Activated naive CD8-positive, alpha-beta T cell (primary cell): ENCODE measurements around the gene H2BK1.

Source experiments
- H3K27ac Mint-ChIP-seq: one replicate; pipeline ENCODE4 v1.8.0; 2021; ENCODE audit warnings: mixed read lengths
- H3K27me3 Mint-ChIP-seq: one replicate; pipeline ENCODE4 v1.8.0; 2021; ENCODE audit warnings: mixed read lengths
- H3K36me3 Mint-ChIP-seq: one replicate; pipeline ENCODE4 v1.8.0; 2021; ENCODE audit warnings: mixed read lengths
- H3K4me1 Mint-ChIP-seq: one replicate; pipeline ENCODE4 v1.8.0; 2021; ENCODE audit warnings: low read depth, mixed read lengths
- H3K4me3 Mint-ChIP-seq: one replicate; pipeline ENCODE4 v1.8.0; 2021; ENCODE audit warnings: mild to moderate bottlenecking, mixed read lengths
- H3K9me3 Mint-ChIP-seq: one replicate; pipeline ENCODE4 v1.8.0; 2021; ENCODE audit warnings: low read depth, mixed read lengths

Gene H2BK1

GRCh38 chr7:151240536-151240935, 30.2 kb upstream of the H2BK1 start:
- H3K27me3 Mint-ChIP-seq: no peaks in the 10 kb centered on the region
- no peak overlapping the region for H3K27ac Mint-ChIP-seq
- no peaks in the 10 kb centered on the region for H3K9me3 Mint-ChIP-seq
- no peak overlapping the region for H3K4me3 Mint-ChIP-seq
- peaks cover 22% of the 10 kb centered on the region for H3K4me1 Mint-ChIP-seq
- no peaks in the 10 kb centered on the region for H3K36me3 Mint-ChIP-seq

DNA sequence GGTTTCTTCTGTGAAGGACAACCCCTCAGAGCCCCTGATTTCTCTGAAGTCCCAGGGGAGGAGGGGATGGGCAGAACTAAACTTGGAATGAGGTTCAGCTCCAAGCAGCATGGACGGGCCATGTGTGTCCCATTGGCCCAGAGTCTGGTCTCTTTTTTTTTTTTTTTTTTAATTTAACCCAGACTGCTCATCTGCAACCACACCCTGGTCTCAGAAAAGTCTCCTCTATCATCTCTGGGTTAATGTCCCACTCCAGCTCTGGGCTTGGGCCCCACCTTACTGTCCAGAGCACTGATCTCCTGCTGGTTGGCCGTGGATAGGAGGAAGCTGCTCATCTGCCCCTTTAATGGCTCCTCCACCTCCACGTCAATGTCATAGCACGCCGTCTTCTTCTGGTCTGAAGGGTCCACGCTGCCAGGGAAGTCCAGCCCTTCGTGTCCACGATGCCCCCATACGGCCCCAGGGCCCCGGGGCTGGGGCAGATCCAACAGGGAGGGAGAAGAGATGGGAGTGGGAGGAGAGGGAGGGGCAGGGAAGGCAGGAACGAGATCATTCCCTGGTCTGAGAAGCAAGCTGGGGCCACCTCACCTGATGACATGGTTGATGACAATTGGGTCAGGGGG, 29.7 kb upstream of the H2BK1 start:
- Mint-ChIP-seq H3K9me3 (no peaks in the 10 kb centered on the region), H3K27ac (no peak overlapping the region), H3K4me1 (peaks cover 22% of the 10 kb centered on the region), H3K27me3 (no peaks in the 10 kb centered on the region), H3K4me3 (no peak overlapping the region), H3K36me3 (no peaks in the 10 kb centered on the region)

GRCh38 chr7:151238924-151239836, 28.9 kb upstream of the H2BK1 start:
- Mint-ChIP-seq H3K4me3 (no peak overlapping the region), H3K9me3 (no peaks in the 10 kb centered on the region), H3K27ac (no peak overlapping the region), H3K36me3 (no peaks in the 10 kb centered on the region), H3K27me3 (no peaks in the 10 kb centered on the region), H3K4me1 (peaks cover 19% of the 10 kb centered on the region)

GRCh38 chr7:151238190-151238810, 28.0 kb upstream of the H2BK1 start:
- peaks cover 3% of the 10 kb centered on the region for H3K36me3 Mint-ChIP-seq
- H3K27me3 Mint-ChIP-seq: no peaks in the 10 kb centered on the region
- no peaks in the 10 kb centered on the region for H3K9me3 Mint-ChIP-seq
- no peak overlapping the region for H3K27ac Mint-ChIP-seq
- no peak overlapping the region for H3K4me3 Mint-ChIP-seq
- H3K4me1 Mint-ChIP-seq: peaks cover 16% of the 10 kb centered on the region

DNA sequence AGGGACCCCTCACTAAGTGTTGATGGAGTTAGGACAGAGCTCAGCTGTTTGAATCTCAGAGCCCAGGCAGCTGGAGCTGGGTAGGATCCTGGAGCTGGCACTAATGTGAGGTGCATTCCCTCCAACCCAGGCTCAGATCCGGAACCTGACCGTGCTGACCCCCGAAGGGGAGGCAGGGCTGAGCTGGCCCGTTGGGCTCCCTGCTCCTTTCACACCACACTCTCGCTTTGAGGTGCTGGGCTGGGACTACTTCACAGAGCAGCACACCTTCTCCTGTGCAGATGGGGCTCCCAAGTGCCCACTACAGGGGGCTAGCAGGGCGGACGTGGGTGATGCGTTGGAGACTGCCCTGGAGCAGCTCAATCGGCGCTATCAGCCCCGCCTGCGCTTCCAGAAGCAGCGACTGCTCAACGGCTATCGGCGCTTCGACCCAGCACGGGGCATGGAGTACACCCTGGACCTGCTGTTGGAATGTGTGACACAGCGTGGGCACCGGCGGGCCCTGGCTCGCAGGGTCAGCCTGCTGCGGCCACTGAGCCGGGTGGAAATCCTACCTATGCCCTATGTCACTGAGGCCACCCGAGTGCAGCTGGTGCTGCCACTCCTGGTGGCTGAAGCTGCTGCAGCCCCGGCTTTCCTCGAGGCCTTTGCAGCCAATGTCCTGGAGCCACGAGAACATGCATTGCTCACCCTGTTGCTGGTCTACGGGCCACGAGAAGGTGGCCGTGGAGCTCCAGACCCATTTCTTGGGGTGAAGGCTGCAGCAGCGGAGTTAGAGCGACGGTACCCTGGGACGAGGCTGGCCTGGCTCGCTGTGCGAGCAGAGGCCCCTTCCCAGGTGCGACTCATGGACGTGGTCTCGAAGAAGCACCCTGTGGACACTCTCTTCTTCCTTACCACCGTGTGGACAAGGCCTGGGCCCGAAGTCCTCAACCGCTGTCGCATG, 27.2 kb upstream of the H2BK1 start:
- no peaks in the 10 kb centered on the region for H3K27me3 Mint-ChIP-seq
- no peak overlapping the region for H3K4me3 Mint-ChIP-seq
- H3K27ac Mint-ChIP-seq: no peak overlapping the region
- peaks cover 13% of the 10 kb centered on the region for H3K4me1 Mint-ChIP-seq
- no peaks in the 10 kb centered on the region for H3K9me3 Mint-ChIP-seq
- peaks cover 3% of the 10 kb centered on the region for H3K36me3 Mint-ChIP-seq

DNA sequence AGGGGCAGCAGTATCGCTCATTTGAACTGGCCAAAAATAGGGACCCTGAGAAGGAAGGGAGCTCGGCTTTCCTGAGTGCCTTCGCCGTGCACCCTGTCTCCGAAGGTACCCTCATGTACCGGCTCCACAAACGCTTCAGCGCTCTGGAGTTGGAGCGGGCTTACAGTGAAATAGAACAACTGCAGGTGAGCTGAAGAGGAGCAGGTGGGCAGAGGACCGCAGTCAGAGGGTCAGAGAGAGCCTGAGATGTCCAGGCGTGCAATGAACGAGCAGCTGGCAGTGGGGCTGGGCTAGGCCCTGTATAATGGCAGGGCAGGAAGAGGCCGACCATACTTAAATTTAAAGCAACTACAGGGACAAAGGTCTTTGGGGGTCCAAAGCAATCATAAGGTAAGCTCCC, 26.1 kb upstream of the H2BK1 start:
- Mint-ChIP-seq H3K4me1 (peaks cover 20% of the 10 kb centered on the region), H3K4me3 (no peak overlapping the region), H3K27me3 (no peaks in the 10 kb centered on the region), H3K9me3 (no peaks in the 10 kb centered on the region), H3K27ac (no peak overlapping the region), H3K36me3 (peaks cover 3% of the 10 kb centered on the region)

DNA sequence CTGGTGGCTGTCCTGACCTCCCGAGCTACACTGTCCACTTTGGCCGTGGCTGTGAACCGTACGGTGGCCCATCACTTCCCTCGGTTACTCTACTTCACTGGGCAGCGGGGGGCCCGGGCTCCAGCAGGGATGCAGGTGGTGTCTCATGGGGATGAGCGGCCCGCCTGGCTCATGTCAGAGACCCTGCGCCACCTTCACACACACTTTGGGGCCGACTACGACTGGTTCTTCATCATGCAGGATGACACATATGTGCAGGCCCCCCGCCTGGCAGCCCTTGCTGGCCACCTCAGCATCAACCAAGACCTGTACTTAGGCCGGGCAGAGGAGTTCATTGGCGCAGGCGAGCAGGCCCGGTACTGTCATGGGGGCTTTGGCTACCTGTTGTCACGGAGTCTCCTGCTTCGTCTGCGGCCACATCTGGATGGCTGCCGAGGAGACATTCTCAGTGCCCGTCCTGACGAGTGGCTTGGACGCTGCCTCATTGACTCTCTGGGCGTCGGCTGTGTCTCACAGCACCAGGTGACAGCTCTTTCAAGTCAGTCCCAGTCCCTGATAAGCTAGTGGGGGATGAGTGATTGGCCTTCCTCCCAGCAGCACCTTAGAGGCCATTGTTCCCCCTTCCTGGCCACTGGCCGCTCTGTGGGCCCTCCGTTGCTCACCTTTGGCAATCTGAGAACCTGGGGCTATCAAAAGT, 25.0 kb upstream of the H2BK1 start:
- H3K27ac Mint-ChIP-seq: no peak overlapping the region
- H3K36me3 Mint-ChIP-seq: peaks cover 3% of the 10 kb centered on the region
- peak overlapping the region; percentile 100 for H3K4me3 Mint-ChIP-seq
- peaks cover 23% of the 10 kb centered on the region for H3K4me1 Mint-ChIP-seq
- no peaks in the 10 kb centered on the region for H3K27me3 Mint-ChIP-seq
- no peaks in the 10 kb centered on the region for H3K9me3 Mint-ChIP-seq

DNA sequence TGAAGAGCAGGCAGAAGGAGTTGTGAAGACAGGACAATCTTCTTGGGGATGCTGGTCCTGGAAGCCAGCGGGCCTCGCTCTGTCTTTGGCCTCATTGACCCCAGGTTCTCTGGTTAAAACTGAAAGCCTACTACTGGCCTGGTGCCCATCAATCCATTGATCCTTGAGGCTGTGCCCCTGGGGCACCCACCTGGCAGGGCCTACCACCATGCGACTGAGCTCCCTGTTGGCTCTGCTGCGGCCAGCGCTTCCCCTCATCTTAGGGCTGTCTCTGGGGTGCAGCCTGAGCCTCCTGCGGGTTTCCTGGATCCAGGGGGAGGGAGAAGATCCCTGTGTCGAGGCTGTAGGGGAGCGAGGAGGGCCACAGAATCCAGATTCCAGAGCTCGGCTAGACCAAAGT, 23.5 kb upstream of the H2BK1 start:
- Mint-ChIP-seq H3K27me3 (no peaks in the 10 kb centered on the region), H3K36me3 (peaks cover 3% of the 10 kb centered on the region), H3K4me1 (peaks cover 23% of the 10 kb centered on the region), H3K4me3 (peak overlapping the region; percentile 100), H3K27ac (peak overlapping the region; percentile 98), H3K9me3 (no peaks in the 10 kb centered on the region)

GRCh38 chr7:151232917-151233701, 22.8 kb upstream of the H2BK1 start:
- peaks cover 25% of the 10 kb centered on the region for H3K4me1 Mint-ChIP-seq
- H3K9me3 Mint-ChIP-seq: no peaks in the 10 kb centered on the region
- H3K4me3 Mint-ChIP-seq: peak overlapping the region; percentile 100
- H3K36me3 Mint-ChIP-seq: peaks cover 3% of the 10 kb centered on the region
- no peaks in the 10 kb centered on the region for H3K27me3 Mint-ChIP-seq
- H3K27ac Mint-ChIP-seq: peak overlapping the region; percentile 98

GRCh38 chr7:151232091-151232916, 22.0 kb upstream of the H2BK1 start, which contains the start of gene CHPF2:
TSS of gene CHPF2 (plus strand) at chr7:151232483. CDS start at chr7:151234012, 1,529 bp downstream.
- H3K36me3 Mint-ChIP-seq: peaks cover 3% of the 10 kb centered on the region
- H3K27ac Mint-ChIP-seq: peak within 1 kb of the TSS; percentile 98
- no peaks in the 10 kb centered on the region for H3K27me3 Mint-ChIP-seq
- no peaks in the 10 kb centered on the region for H3K9me3 Mint-ChIP-seq
- peaks cover 30% of the 10 kb centered on the region for H3K4me1 Mint-ChIP-seq
- peak within 1 kb of the TSS; percentile 100 for H3K4me3 Mint-ChIP-seq

DNA sequence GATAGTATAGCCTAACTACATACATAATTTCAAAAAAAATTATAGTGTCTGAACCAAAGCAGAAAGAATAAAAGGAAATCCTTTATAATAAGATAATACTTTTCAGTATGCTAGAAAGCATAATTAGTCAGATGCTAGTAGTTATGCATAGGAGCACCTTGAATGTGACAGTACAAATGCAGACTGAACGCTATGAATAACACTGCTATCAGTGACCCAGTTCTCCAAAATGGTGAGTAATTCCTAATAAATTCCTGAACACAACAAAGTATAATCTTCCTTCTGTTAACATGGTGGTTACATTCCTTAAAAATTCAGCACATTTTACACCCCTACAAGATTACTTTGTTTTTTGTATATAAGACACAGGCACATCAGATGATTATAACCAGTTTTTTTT, 20.8 kb upstream of the H2BK1 start:
- H3K4me3 Mint-ChIP-seq: peak overlapping the region; percentile 93
- no peak overlapping the region for H3K27ac Mint-ChIP-seq
- peaks cover 41% of the 10 kb centered on the region for H3K4me1 Mint-ChIP-seq
- no peaks in the 10 kb centered on the region for H3K9me3 Mint-ChIP-seq
- peaks cover 5% of the 10 kb centered on the region for H3K36me3 Mint-ChIP-seq
- no peaks in the 10 kb centered on the region for H3K27me3 Mint-ChIP-seq

DNA sequence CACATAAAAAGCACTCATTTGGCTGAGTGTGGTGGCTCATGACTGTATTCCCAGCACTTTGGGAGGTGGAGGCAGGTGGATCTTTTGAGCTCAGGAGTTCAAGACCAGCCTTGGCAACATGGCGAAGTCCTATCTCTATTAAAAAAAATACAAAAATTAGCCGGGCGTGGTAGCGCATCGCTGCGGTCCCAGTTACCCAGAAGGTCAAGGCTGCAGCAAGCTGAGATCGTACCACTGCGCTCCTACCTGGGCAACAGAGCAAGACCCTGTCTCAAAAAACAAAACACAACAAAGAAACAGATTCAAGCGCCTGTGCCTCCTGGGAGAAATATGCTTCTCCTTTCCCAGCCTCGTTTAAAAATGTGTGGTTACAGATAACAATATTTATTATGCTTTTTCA, 19.0 kb upstream of the H2BK1 start:
- peaks cover 16% of the 10 kb centered on the region for H3K36me3 Mint-ChIP-seq
- H3K9me3 Mint-ChIP-seq: no peaks in the 10 kb centered on the region
- no peak overlapping the region for H3K4me3 Mint-ChIP-seq
- H3K27me3 Mint-ChIP-seq: no peaks in the 10 kb centered on the region
- no peak overlapping the region for H3K27ac Mint-ChIP-seq
- H3K4me1 Mint-ChIP-seq: peaks cover 57% of the 10 kb centered on the region
